ENCODE measurements around the gene ZNF217.

GRCh38 chr20:53599378-53599777 lies 5.7 kb upstream of the ZNF217 start:
- TF ChIP-seq, protein P1, sequence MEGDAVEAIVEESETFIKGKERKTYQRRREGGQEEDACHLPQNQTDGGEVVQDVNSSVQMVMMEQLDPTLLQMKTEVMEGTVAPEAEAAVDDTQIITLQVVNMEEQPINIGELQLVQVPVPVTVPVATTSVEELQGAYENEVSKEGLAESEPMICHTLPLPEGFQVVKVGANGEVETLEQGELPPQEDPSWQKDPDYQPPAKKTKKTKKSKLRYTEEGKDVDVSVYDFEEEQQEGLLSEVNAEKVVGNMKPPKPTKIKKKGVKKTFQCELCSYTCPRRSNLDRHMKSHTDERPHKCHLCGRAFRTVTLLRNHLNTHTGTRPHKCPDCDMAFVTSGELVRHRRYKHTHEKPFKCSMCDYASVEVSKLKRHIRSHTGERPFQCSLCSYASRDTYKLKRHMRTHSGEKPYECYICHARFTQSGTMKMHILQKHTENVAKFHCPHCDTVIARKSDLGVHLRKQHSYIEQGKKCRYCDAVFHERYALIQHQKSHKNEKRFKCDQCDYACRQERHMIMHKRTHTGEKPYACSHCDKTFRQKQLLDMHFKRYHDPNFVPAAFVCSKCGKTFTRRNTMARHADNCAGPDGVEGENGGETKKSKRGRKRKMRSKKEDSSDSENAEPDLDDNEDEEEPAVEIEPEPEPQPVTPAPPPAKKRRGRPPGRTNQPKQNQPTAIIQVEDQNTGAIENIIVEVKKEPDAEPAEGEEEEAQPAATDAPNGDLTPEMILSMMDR (IDR thresholded peaks at IDR 0.05; ENCODE audit: low read depth, low read length), result no peak
- no peak for TF ChIP-seq MAX (IDR thresholded peaks at IDR 0.05; ENCODE audit: low read depth, low read length)
- TF ChIP-seq POLR2A (IDR thresholded peaks at IDR 0.05; ENCODE audit: extremely low read depth, insufficient read length), result no peak
